Measurements from ENCODE around the gene GTF2B.
"Not testable (repeated sequence)": the region's sequence is repeated elsewhere in the genome, so short reads cannot be mapped to it uniquely, and the experiment has no call there.

The GTF2B gene

GRCh38 chr1:88883156-88883555 is 8.2 kb downstream of the GTF2B start:
- no peak for DNase-seq

- not testable (repeated sequence) for DNase-seq
Observed at GRCh38 chr1:88880717-88881116, 10.7 kb downstream of the GTF2B start.

GRCh38 chr1:88878731-88879130 is 12.6 kb downstream of the GTF2B start:
- DNase-seq, result no peak

GRCh38 chr1:88877911-88878310 is 13.5 kb downstream of the GTF2B start:
- DNase-seq, result no peak

GRCh38 chr1:88877382-88877825 is 14.0 kb downstream of the GTF2B start:
- no peak for DNase-seq

GRCh38 chr1:88876573-88877365 is 14.6 kb downstream of the GTF2B start:
- DNase-seq, result no peak

GRCh38 chr1:88875595-88875994 is 15.8 kb downstream of the GTF2B start:
- DNase-seq, result no peak

GRCh38 chr1:88873737-88874349 is 17.5 kb downstream of the GTF2B start:
- DNase-seq, result no peak

- DNase-seq, result not testable (repeated sequence)
Observed at GRCh38 chr1:88869644-88870043, 21.7 kb downstream of the GTF2B start.

GRCh38 chr1:88867743-88868521 is 23.4 kb downstream of the GTF2B start:
- DNase-seq, result no peak

GRCh38 chr1:88851303-88852063 is 39.9 kb downstream of the GTF2B start:
- no peak for DNase-seq

GRCh38 chr1:88847643-88848042 is 43.7 kb downstream of the GTF2B start:
- DNase-seq, result no peak

GRCh38 chr1:88825721-88826120 is 65.6 kb downstream of the GTF2B start:
- no peak for DNase-seq

GRCh38 chr1:88819642-88820041 is 71.7 kb downstream of the GTF2B start:
- DNase-seq, result not testable (repeated sequence)

GRCh38 chr1:88813471-88813870 is 77.9 kb downstream of the GTF2B start:
- DNase-seq, result no peak

- DNase-seq, result no peak
Observed at GRCh38 chr1:88812366-88812765, 79.0 kb downstream of the GTF2B start.

GRCh38 chr1:88803444-88803843 is 87.9 kb downstream of the GTF2B start:
- no peak for DNase-seq

GRCh38 chr1:88802950-88803349 is 88.4 kb downstream of the GTF2B start:
- no peak for DNase-seq
